ENCODE data around the gene FMN1. TPM values are rescaled to one million over a fixed set of nuclear protein-coding genes. Genes with fewer than 3 reads are reported as not detected.

FMN1 gene
- total RNA-seq, 1 experiment from 2014 or later = 25.8 TPM

DNA sequence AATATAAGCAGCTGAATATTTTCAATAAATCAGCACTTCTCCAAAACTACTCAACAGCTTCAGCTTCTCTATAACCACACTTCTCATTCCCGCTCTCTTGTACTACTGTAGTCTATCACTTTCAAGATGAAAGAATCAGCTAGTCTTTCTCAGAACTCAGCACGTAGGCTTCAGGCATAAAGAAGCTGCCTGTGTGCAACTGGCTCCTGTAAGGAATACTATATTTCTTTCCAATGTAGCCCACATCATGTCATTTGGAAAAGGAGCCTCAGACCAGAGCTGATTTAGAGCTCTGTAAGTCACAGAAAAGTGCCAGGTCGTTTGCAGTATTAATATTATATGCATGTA, 62.3 kb downstream of the FMN1 start:
- H2AFZ ChIP-seq = no peak overlapping the region

DNA sequence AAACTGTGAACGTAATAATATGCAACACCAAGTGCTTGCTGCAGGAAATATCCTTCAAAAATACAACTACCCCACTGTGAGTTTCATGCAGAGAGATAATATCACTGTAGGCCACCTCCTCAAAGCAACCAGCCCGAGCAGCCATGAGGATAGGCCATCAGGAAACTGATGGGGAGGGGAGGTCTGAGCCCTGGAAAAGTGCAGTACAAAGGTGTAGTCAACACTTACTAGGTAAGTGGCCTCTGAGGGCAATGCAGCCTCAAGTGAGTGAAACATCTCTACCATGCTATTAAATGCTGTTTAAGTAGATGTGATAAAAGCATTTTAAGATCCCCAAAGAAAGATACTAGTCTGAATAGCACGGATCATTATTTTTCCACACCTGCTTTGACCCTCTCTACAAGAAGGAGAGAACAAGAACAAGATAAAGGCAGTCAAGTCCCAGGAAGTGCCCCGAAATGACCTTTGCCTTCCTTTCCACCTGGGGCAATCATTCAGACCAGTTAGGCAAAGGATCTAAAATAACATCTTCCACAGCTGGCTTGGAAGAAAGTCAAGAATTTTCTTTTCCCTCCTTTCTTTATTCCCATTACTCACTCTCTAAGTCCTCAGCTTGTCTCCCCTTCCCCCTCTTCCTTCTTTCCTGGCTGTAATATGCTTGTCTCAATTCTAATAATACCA, 62.8 kb downstream of the FMN1 start:
- BruUV-seq (replicated peaks) = no TSS peak
- H2AFZ ChIP-seq = no peak overlapping the region
- H3K79me2 ChIP-seq (ENCODE audit: low read depth) = no peaks in the 10 kb centered on the region
- H4K20me1 ChIP-seq (ENCODE audit: insufficient read depth) = no peaks in the 10 kb centered on the region
- no peak overlapping the region; the same call in 1 of the 2 replicates for H3K4me2 ChIP-seq
- no peaks in the 10 kb centered on the region for H3K9me2 ChIP-seq (ENCODE audit: insufficient read depth)
- TF ChIP-seq, protein P1, sequence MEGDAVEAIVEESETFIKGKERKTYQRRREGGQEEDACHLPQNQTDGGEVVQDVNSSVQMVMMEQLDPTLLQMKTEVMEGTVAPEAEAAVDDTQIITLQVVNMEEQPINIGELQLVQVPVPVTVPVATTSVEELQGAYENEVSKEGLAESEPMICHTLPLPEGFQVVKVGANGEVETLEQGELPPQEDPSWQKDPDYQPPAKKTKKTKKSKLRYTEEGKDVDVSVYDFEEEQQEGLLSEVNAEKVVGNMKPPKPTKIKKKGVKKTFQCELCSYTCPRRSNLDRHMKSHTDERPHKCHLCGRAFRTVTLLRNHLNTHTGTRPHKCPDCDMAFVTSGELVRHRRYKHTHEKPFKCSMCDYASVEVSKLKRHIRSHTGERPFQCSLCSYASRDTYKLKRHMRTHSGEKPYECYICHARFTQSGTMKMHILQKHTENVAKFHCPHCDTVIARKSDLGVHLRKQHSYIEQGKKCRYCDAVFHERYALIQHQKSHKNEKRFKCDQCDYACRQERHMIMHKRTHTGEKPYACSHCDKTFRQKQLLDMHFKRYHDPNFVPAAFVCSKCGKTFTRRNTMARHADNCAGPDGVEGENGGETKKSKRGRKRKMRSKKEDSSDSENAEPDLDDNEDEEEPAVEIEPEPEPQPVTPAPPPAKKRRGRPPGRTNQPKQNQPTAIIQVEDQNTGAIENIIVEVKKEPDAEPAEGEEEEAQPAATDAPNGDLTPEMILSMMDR (conservative IDR thresholded peaks at IDR 0.05) = no peak
- TF ChIP-seq EZH2 (IDR thresholded peaks at IDR 0.05; ENCODE audit: low read depth) = no peak
- H3K36me3 ChIP-seq (ENCODE audit: low read depth) = no peaks in the 10 kb centered on the region
- H3K27ac ChIP-seq = no peak overlapping the region
- H3F3A ChIP-seq (ENCODE audit: insufficient read depth, low read depth) = no peaks in the 10 kb centered on the region
- ChIA-PET POLR2A (ENCODE audit: unreplicated experiment) (no interaction called here), CTCF (interaction anchor here (0.6 to 2.4 kb wide), 13 partner anchors 18 to 482 kb away, joined by 3 to 27 read pairs (median 4); no protein-coding TSS in a partner anchor)
- no peak overlapping the region for H3K4me3 ChIP-seq
- no peaks in the 10 kb centered on the region for H3K27me3 ChIP-seq (ENCODE audit: insufficient read depth, low read depth)
- no peaks in the 10 kb centered on the region for H3K9me3 ChIP-seq (ENCODE audit: insufficient read depth, low read depth)
- intact Hi-C loops (cut with micrococcal nuclease; ENCODE audit: unreplicated experiment) = loop anchor here (1.0 to 10.0 kb wide), 6 partner anchors 45 to 480 kb away; no protein-coding TSS in a partner anchor
- peaks cover 12% of the 10 kb centered on the region for H3K4me1 ChIP-seq (replicated peaks; ENCODE audit: insufficient read depth)
- DNase-seq = no peak

More for the DNA sequence above, 62.3 kb downstream of the FMN1 start:
- ChIA-PET CTCF (interaction anchor here (0.6 to 2.4 kb wide), 14 partner anchors 27 to 483 kb away, joined by 3 to 27 read pairs (median 4); no protein-coding TSS in a partner anchor), POLR2A (ENCODE audit: unreplicated experiment) (interaction anchor here (0.6 kb wide), 2 partner anchors 63 to 480 kb away, joined by 3 read pairs; no protein-coding TSS in a partner anchor)
- no peaks in the 10 kb centered on the region for H3K36me3 ChIP-seq (ENCODE audit: low read depth)
- H3K79me2 ChIP-seq (ENCODE audit: low read depth) = no peaks in the 10 kb centered on the region
- H4K20me1 ChIP-seq (ENCODE audit: insufficient read depth) = no peaks in the 10 kb centered on the region
- no peak overlapping the region for H3K4me3 ChIP-seq
- H3K9me3 ChIP-seq (ENCODE audit: insufficient read depth, low read depth) = no peaks in the 10 kb centered on the region
- H3K9me2 ChIP-seq (ENCODE audit: insufficient read depth) = no peaks in the 10 kb centered on the region
- no peak overlapping the region for H3K4me2 ChIP-seq
- H3K4me1 ChIP-seq (replicated peaks; ENCODE audit: insufficient read depth) = peaks cover 12% of the 10 kb centered on the region
- BruUV-seq (replicated peaks) = no TSS peak
- no peak for TF ChIP-seq EZH2 (IDR thresholded peaks at IDR 0.05; ENCODE audit: low read depth)
- TF ChIP-seq, protein P1 (conservative IDR thresholded peaks at IDR 0.05) = no peak
- intact Hi-C loops (cut with micrococcal nuclease; ENCODE audit: unreplicated experiment) = loop anchor here (1.0 to 10.0 kb wide), 6 partner anchors 46 to 481 kb away; no protein-coding TSS in a partner anchor
- DNase-seq = no peak
- no peaks in the 10 kb centered on the region for H3K27me3 ChIP-seq (ENCODE audit: insufficient read depth, low read depth)
- no peak overlapping the region for H3K27ac ChIP-seq
- H3F3A ChIP-seq (ENCODE audit: insufficient read depth, low read depth) = no peaks in the 10 kb centered on the region

DNA sequence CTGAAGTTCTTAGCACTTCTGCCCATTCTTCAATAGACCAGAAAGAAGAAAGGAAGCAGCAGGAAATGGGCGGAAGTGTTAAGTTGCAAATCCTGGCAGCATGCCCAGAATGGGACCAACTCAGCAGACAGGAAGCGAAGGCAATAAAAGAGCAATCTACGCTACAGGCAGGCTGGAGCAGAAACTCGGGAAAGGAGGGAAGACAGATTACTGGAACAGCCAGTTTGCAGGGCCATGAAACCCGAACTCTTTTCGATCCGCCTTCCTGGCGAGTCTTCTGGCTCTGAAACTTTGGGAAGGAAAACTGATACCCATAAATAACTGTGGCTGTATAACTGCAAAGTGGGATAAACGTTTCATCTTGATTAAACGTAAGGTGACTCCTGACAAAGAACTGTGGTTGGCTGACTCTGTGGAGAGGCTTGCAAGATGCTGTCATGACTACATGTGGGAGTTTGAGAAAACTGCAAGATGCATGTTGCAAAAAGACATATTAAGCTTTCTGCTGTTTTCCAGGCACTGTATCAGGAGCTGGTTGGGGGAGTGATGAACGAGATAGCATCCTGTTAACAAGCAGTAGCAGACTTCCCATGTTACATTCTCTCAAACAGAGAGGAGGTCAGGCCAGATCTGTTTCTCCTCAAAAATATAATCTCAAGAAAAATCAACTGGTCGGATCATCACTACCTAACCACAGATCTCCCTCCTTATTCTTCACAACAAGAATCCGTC, 67.8 kb downstream of the FMN1 start:
- no peaks in the 10 kb centered on the region for H3K9me2 ChIP-seq (ENCODE audit: insufficient read depth)
- no TSS peak for BruUV-seq (replicated peaks)
- ChIA-PET POLR2A (ENCODE audit: unreplicated experiment) (no interaction called here), CTCF (no interaction called here)
- intact Hi-C loops (cut with micrococcal nuclease; ENCODE audit: unreplicated experiment) = no loop called here
- no peak overlapping the region for H2AFZ ChIP-seq
- H3K4me2 ChIP-seq = no peak overlapping the region
- H3K79me2 ChIP-seq (ENCODE audit: low read depth) = no peaks in the 10 kb centered on the region
- no peak overlapping the region for H3K4me3 ChIP-seq
- no peak for TF ChIP-seq EZH2 (IDR thresholded peaks at IDR 0.05; ENCODE audit: low read depth)
- TF ChIP-seq, protein P1 (conservative IDR thresholded peaks at IDR 0.05) = no peak
- H3K27ac ChIP-seq = no peak overlapping the region
- no peaks in the 10 kb centered on the region for H3K36me3 ChIP-seq (ENCODE audit: low read depth)
- peak in 1 of 2 experiments; percentile 70 for DNase-seq
- no peaks in the 10 kb centered on the region for H3K9me3 ChIP-seq (ENCODE audit: insufficient read depth, low read depth)
- H3K4me1 ChIP-seq (replicated peaks; ENCODE audit: insufficient read depth) = peaks cover 4% of the 10 kb centered on the region
- no peaks in the 10 kb centered on the region for H4K20me1 ChIP-seq (ENCODE audit: insufficient read depth)
- H3F3A ChIP-seq (ENCODE audit: insufficient read depth, low read depth) = no peaks in the 10 kb centered on the region
- no peaks in the 10 kb centered on the region for H3K27me3 ChIP-seq (ENCODE audit: insufficient read depth, low read depth)
